GM12891 (cell line): ENCODE results near the gene ZFP91.

Experiments used
- POLR2A ChIP-seq: IDR thresholded peaks from 2 replicates; pipeline ENCODE4 v1.6.1; 2011; ENCODE audit warnings: low read depth, low read length, control low read depth
- TAF1 ChIP-seq: IDR thresholded peaks from 2 replicates; pipeline ENCODE4 v1.6.1; 2011; ENCODE audit warnings: low read depth, low read length, control low read depth

- TF ChIP-seq TAF1 (no peak), POLR2A (no peak)
Observed at GRCh38 chr11:58654079-58654907, 75.4 kb downstream of the ZFP91 start.
